Activated CD8-positive, alpha-beta T cell treated with anti-CD3 and anti-CD28 coated beads, Interleukin-2, amount 10 ng/mL, durations not matched to agents 7 days and 5 days (primary cell): ENCODE measurements around the gene GNPTAB. TPM values are rescaled to one million over a fixed set of nuclear protein-coding genes. Genes with fewer than 3 reads are reported as not detected.

ENCODE experiments used
- ATAC-seq: fragments of 150-1000 bp; cut with Tn5 transposase; one replicate; pipeline ENCODE4 v1.10.0; 2021; ENCODE audit warnings: moderate library complexity
- CTCF ChIA-PET: fragments of 350-600 bp; sonication (Branson Sonifier 250); formaldehyde crosslinking; loops from one replicate; lab custom pipeline; 2021; ENCODE audit warnings: antibody characterized with exemption; lab: Charles Lee
- POLR2A ChIA-PET: fragments of 350-600 bp; sonication (Branson Sonifier 250); formaldehyde crosslinking; loops from one replicate; lab custom pipeline; 2021; ENCODE audit warnings: antibody characterized with exemption; lab: Charles Lee
- DNase-seq: peaks from one replicate; pipeline ENCODE4 v3.0.0-alpha.2; 2020
- H3K27ac Mint-ChIP-seq: one replicate; pipeline ENCODE4 v1.8.0; 2021; ENCODE audit warnings: mild to moderate bottlenecking, mixed read lengths
- H3K27me3 Mint-ChIP-seq: one replicate; pipeline ENCODE4 v1.8.0; 2021; ENCODE audit warnings: low read depth, mixed read lengths
- H3K36me3 Mint-ChIP-seq: one replicate; pipeline ENCODE4 v1.8.0; 2021; ENCODE audit warnings: low read depth, mixed read lengths
- H3K4me1 Mint-ChIP-seq: one replicate; pipeline ENCODE4 v1.8.0; 2021; ENCODE audit warnings: low read depth, mixed read lengths
- H3K4me3 Mint-ChIP-seq: one replicate; pipeline ENCODE4 v1.8.0; 2021; ENCODE audit warnings: mild to moderate bottlenecking, mixed read lengths
- H3K9me3 Mint-ChIP-seq: one replicate; pipeline ENCODE4 v1.8.0; 2022; ENCODE audit warnings: mixed read lengths; ENCODE audit not compliant: insufficient read depth
- total RNA-seq, 2 experiments: library from RNA; stranded (reverse); gene quantifications; one replicate each; pipeline ENCODE4 v1.2.3, GENCODE V29; 2021

Gene GNPTAB
- total RNA-seq, 2 experiments from 2014 or later: 104 to 109 TPM

- H3K36me3 Mint-ChIP-seq: peaks cover 39% of the 10 kb centered on the region
- H3K27me3 Mint-ChIP-seq: no peaks in the 10 kb centered on the region
- H3K9me3 Mint-ChIP-seq: no peaks in the 10 kb centered on the region
- DNase-seq (no peak), ATAC-seq (no peak)
- no peak overlapping the region for H3K4me3 Mint-ChIP-seq
- no peak overlapping the region for H3K27ac Mint-ChIP-seq
- ChIA-PET CTCF (interaction anchor here (0.9 to 2.8 kb wide), 5 partner anchors 13 to 35 kb away, joined by 3 to 17 read pairs (median 5); no protein-coding TSS in a partner anchor), POLR2A (interaction anchor here (0.6 to 0.7 kb wide), 2 partner anchors 25 to 1270 kb away, joined by 3 read pairs; no protein-coding TSS in a partner anchor)
- H3K4me1 Mint-ChIP-seq: peaks cover 59% of the 10 kb centered on the region
These were observed 26.4 kb downstream of the GNPTAB start for GRCh38 chr12:101804409-101804808.

- Mint-ChIP-seq H3K27ac (peak overlapping the region; percentile 35), H3K9me3 (no peaks in the 10 kb centered on the region), H3K4me1 (peaks cover 60% of the 10 kb centered on the region), H3K36me3 (peaks cover 39% of the 10 kb centered on the region), H3K27me3 (no peaks in the 10 kb centered on the region), H3K4me3 (no peak overlapping the region)
- CTCF ChIA-PET: interaction anchor here (0.9 to 4.3 kb wide), 6 partner anchors 11 to 36 kb away, joined by 3 to 20 read pairs (median 8); partner anchors contain the start of gene GNPTAB
- POLR2A ChIA-PET: interaction anchor here (0.6 to 0.7 kb wide), 2 partner anchors 26 to 1270 kb away, joined by 3 read pairs; no protein-coding TSS in a partner anchor
- no peak for DNase-seq
- no peak for ATAC-seq
These were observed 26.8 kb downstream of the GNPTAB start for GRCh38 chr12:101803978-101804377.

GRCh38 chr12:101802486-101802885 lies 28.3 kb downstream of the GNPTAB start:
- POLR2A ChIA-PET: interaction anchor here (0.7 kb wide), 1 partner anchor 18 kb away, joined by 3 read pairs; no protein-coding TSS in a partner anchor
- Mint-ChIP-seq H3K27me3 (no peaks in the 10 kb centered on the region), H3K4me1 (peaks cover 63% of the 10 kb centered on the region), H3K9me3 (no peaks in the 10 kb centered on the region), H3K36me3 (peaks cover 39% of the 10 kb centered on the region), H3K4me3 (no peak overlapping the region), H3K27ac (no peak overlapping the region)
- CTCF ChIA-PET: interaction anchor here (1.4 to 4.3 kb wide), 4 partner anchors 9 to 37 kb away, joined by 5 to 20 read pairs (median 14); partner anchors contain the start of gene GNPTAB
- ATAC-seq (no peak), DNase-seq (no peak)

GRCh38 chr12:101799774-101800173 lies 31.0 kb downstream of the GNPTAB start:
- no peaks in the 10 kb centered on the region for H3K9me3 Mint-ChIP-seq
- ATAC-seq (peak; percentile 65), DNase-seq (no peak)
- peaks cover 71% of the 10 kb centered on the region for H3K4me1 Mint-ChIP-seq
- H3K4me3 Mint-ChIP-seq: peak overlapping the region; percentile 27
- POLR2A ChIA-PET: no interaction called here
- CTCF ChIA-PET: interaction anchor here (1.7 to 4.3 kb wide), 2 partner anchors 24 to 30 kb away, joined by 5 to 20 read pairs; partner anchors contain the start of gene GNPTAB
- H3K36me3 Mint-ChIP-seq: peaks cover 48% of the 10 kb centered on the region
- peak overlapping the region; percentile 71 for H3K27ac Mint-ChIP-seq
- no peaks in the 10 kb centered on the region for H3K27me3 Mint-ChIP-seq

GRCh38 chr12:101795786-101796185 lies 35.0 kb downstream of the GNPTAB start:
- H3K27me3 Mint-ChIP-seq: no peaks in the 10 kb centered on the region
- no peaks in the 10 kb centered on the region for H3K9me3 Mint-ChIP-seq
- ChIA-PET CTCF (interaction anchor here (4.8 to 10.5 kb wide), 3 partner anchors 16 to 44 kb away, joined by 28 to 263 read pairs (median 57); partner anchors contain the start of gene GNPTAB), POLR2A (interaction anchor here (2.3 to 4.6 kb wide), 2 partner anchors 28 to 33 kb away, joined by 7 to 45 read pairs; partner anchors contain the start of gene GNPTAB)
- ATAC-seq (no peak), DNase-seq (no peak)
- H3K27ac Mint-ChIP-seq: peak overlapping the region; percentile 79
- peak overlapping the region; percentile 35 for H3K4me3 Mint-ChIP-seq
- peaks cover 57% of the 10 kb centered on the region for H3K36me3 Mint-ChIP-seq
- peaks cover 80% of the 10 kb centered on the region for H3K4me1 Mint-ChIP-seq

GRCh38 chr12:101795013-101795412 lies 35.7 kb downstream of the GNPTAB start:
- H3K4me3 Mint-ChIP-seq: peak overlapping the region; percentile 34
- H3K36me3 Mint-ChIP-seq: peaks cover 61% of the 10 kb centered on the region
- no peaks in the 10 kb centered on the region for H3K9me3 Mint-ChIP-seq
- CTCF ChIA-PET: interaction anchor here (1.2 to 10.5 kb wide), 5 partner anchors 15 to 97 kb away, joined by 3 to 263 read pairs (median 30); partner anchors contain the start of gene GNPTAB
- DNase-seq (peak; percentile 62), ATAC-seq (peak; percentile 41)
- POLR2A ChIA-PET: interaction anchor here (0.8 to 4.6 kb wide), 4 partner anchors 24 to 34 kb away, joined by 3 to 45 read pairs (median 6); partner anchors contain the start of gene GNPTAB
- no peaks in the 10 kb centered on the region for H3K27me3 Mint-ChIP-seq
- peaks cover 81% of the 10 kb centered on the region for H3K4me1 Mint-ChIP-seq
- H3K27ac Mint-ChIP-seq: peak overlapping the region; percentile 79

- ATAC-seq (no peak), DNase-seq (no peak)
- peak overlapping the region; percentile 79 for H3K27ac Mint-ChIP-seq
- no peaks in the 10 kb centered on the region for H3K27me3 Mint-ChIP-seq
- ChIA-PET POLR2A (interaction anchor here (0.8 to 4.6 kb wide), 4 partner anchors 24 to 34 kb away, joined by 3 to 45 read pairs (median 6); partner anchors contain the start of gene GNPTAB), CTCF (interaction anchor here (0.9 to 10.5 kb wide), 6 partner anchors 15 to 96 kb away, joined by 3 to 263 read pairs (median 29); partner anchors contain the start of gene GNPTAB)
- H3K36me3 Mint-ChIP-seq: peaks cover 65% of the 10 kb centered on the region
- H3K4me3 Mint-ChIP-seq: peak overlapping the region; percentile 34
- H3K9me3 Mint-ChIP-seq: no peaks in the 10 kb centered on the region
- peaks cover 78% of the 10 kb centered on the region for H3K4me1 Mint-ChIP-seq
These were observed 36.2 kb downstream of the GNPTAB start for GRCh38 chr12:101794574-101794973.

GRCh38 chr12:101793401-101793800 lies 37.4 kb downstream of the GNPTAB start:
- H3K4me1 Mint-ChIP-seq: peaks cover 69% of the 10 kb centered on the region
- CTCF ChIA-PET: interaction anchor here (0.9 to 10.5 kb wide), 9 partner anchors 10 to 46 kb away, joined by 3 to 263 read pairs (median 14); partner anchors contain the start of gene GNPTAB

GRCh38 chr12:101792046-101792931 lies 38.5 kb downstream of the GNPTAB start:
- no peak overlapping the region for H3K4me3 Mint-ChIP-seq
- ChIA-PET CTCF (interaction anchor here (0.7 to 10.5 kb wide), 10 partner anchors 9 to 47 kb away, joined by 3 to 263 read pairs (median 10); partner anchors contain the start of gene GNPTAB), POLR2A (interaction anchor here (4.6 kb wide), 1 partner anchor 36 kb away, joined by 45 read pairs; the partner anchor contains the start of gene GNPTAB)
- DNase-seq: no peak
- H3K4me1 Mint-ChIP-seq: peaks cover 60% of the 10 kb centered on the region
- peak overlapping the region; percentile 65 for H3K27ac Mint-ChIP-seq
- peaks cover 65% of the 10 kb centered on the region for H3K36me3 Mint-ChIP-seq
- H3K9me3 Mint-ChIP-seq: no peaks in the 10 kb centered on the region
- ATAC-seq: peak; percentile 20
- H3K27me3 Mint-ChIP-seq: no peaks in the 10 kb centered on the region

More at GRCh38 chr12:101793401-101793800, 37.4 kb downstream of the GNPTAB start:
- H3K4me3 Mint-ChIP-seq: peak overlapping the region; percentile 47
- DNase-seq: no peak
- H3K36me3 Mint-ChIP-seq: peaks cover 66% of the 10 kb centered on the region
- H3K27ac Mint-ChIP-seq: peak overlapping the region; percentile 80
- H3K9me3 Mint-ChIP-seq: no peaks in the 10 kb centered on the region
- POLR2A ChIA-PET: interaction anchor here (4.6 kb wide), 1 partner anchor 35 kb away, joined by 45 read pairs; the partner anchor contains the start of gene GNPTAB
- peak; percentile 60 for ATAC-seq
- H3K27me3 Mint-ChIP-seq: no peaks in the 10 kb centered on the region

- POLR2A ChIA-PET: no interaction called here
These were observed 41.6 kb downstream of the GNPTAB start for GRCh38 chr12:101789171-101789570.

More at GRCh38 chr12:101789171-101789570, 41.6 kb downstream of the GNPTAB start:
- no peak overlapping the region for H3K4me3 Mint-ChIP-seq
- no peaks in the 10 kb centered on the region for H3K9me3 Mint-ChIP-seq
- H3K4me1 Mint-ChIP-seq: peaks cover 47% of the 10 kb centered on the region
- ATAC-seq (no peak), DNase-seq (no peak)
- CTCF ChIA-PET: interaction anchor here (10.5 kb wide), 1 partner anchor 37 kb away, joined by 263 read pairs; the partner anchor contains the start of gene GNPTAB
- H3K27me3 Mint-ChIP-seq: no peaks in the 10 kb centered on the region
- peaks cover 73% of the 10 kb centered on the region for H3K36me3 Mint-ChIP-seq
- peak overlapping the region; percentile 39 for H3K27ac Mint-ChIP-seq
